GM19025 (cell line): ENCODE measurements around the gene ZMYM5.
"Not testable (repeated sequence)": the region's sequence is repeated elsewhere in the genome, so short reads cannot be mapped to it uniquely, and the experiment has no call there.

Experiments used
- ATAC-seq: cut with Tn5 transposase; IDR thresholded peaks from one replicate; pipeline ENCODE4 v1.9.1; 2021; ENCODE audit warnings: mild to moderate bottlenecking, low read depth, moderate library complexity; ENCODE audit not compliant: unreplicated experiment

The ZMYM5 gene

DNA sequence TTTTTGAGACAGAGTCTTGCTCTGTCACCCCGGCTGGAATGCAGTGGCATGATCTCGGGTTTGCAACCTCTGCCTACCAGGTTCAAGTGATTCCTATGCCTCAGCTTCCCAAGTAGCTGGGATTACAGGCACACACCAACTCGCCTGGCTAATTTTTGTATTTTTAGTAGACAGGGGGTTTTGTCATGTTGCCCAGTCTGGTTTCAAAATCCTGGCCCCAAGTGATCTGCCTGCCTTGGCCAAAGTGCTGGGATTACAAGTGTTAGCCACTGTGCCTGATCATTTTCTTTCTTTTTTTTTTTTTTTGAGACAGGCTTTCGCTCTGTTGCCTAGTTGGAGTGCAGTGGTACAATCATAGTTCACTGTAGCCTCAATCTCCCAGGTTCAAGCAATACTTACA, 28.7 kb downstream of the ZMYM5 start:
- ATAC-seq = no peak

DNA sequence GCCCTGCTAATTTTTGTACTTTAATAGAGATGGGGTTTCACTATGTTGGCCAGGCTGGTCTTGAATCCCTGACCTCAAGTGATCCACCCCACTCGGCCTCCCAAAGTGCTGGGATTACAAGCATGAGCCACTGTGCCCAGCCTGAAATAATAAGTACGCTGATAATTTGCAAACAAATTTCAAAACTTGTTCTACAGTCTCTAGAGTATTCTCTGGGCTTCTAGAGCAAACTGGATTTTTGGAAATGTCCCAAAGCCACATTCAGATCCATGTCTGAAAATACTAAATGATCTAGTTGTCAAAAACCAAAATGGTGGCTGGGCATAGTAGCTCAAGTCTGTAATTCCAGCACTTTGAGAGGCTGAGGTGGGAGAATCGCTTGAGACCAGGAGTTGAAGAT, 40.8 kb downstream of the ZMYM5 start:
- no peak for ATAC-seq

DNA sequence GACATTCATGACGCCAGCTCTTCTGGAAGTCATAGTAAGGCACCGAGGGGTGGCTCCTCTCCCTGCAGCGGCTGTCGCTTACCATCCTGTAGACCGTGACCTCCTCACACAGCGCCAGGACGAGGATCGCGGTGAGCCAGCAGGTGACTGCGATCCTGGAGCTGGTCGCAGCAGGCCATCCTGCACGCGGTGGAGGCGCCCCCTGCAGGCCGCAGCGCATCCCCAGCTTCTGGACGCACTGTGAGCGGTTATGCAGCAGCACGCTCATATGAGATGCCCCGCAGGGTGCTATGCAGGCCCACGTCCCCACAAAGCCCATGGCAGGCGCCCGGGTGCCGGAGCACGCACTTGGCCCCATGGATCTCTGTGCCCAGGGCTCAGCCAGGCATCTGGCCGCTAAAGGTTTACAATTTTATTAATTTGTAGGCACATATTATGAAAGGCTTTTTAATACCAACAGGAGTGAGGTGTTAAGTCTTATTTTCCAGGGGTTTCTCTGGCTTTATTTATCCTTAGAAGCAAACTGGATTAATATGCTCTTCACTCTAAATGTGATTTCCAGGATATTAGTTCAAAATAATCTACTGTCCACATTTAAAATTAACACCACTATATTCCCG, 45.1 kb downstream of the ZMYM5 start:
- no peak for ATAC-seq

DNA sequence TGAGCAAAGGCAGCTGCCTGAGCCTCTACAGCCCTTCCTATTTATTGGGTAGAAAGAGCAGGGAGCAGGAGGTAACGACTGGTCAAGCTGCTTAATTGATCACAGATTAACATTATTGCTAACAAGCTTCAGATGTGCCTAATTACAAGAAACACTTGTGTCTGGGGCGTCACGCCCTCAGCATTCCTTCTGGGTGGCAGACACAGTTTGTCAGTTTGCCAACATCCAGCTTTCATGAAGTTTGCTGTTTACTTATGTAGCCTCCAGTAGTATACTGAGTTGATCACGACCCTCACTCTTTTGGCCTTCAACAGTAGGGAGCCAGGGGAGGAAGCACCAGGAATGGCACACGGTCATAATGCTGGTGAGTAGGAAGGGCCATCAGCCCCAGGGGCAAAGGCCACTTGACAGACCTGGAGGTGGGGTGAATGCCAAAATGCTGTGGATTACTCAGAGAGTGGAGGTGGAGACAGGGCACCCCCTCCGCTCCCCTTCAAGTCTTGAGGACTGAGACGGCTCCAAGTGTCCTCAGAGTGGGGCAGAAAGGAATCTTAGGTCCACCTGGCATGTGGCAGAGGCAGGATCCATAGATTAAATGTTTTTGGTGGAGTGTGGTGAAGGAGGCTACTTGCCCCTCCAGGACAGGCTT, 45.8 kb downstream of the ZMYM5 start:
- ATAC-seq = no peak

DNA sequence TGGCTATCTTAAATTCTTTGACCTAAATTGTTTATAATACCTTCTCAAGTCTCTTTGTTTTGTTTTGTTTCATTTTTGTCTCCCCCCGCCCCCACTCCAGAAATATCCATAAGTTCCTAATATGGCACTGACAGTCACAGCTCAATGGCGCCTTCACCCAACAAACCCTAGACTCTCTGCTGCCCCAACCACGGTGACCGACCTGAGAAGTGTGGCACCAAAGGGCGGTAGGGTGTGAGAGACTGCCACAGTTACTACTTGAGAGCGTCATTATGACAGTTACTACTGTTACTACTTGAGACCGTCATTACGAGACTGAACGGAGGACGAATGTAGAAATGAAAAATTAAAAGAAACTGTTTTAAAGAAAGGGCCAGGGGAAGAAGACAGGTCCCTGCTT, 46.3 kb downstream of the ZMYM5 start:
- ATAC-seq = no peak

DNA sequence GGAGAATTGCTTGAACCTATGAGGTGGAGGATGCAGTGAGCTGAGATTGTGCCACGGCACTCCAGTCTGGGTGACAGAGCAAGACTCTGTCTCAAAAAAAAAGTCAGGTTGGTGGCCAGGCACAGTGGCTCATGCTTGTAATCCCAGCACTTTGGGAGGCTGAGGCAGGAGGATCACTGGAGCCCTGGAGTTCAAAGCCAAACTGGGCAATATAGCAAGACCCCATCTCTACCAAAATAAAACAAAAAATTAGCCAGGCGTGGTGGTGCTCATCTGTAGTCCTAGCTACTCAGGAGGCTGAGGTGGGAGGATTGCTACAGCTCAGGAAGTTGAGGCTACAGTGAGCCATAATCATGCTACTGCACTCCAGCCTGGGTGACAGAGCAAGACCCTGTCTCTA, 47.6 kb downstream of the ZMYM5 start:
- ATAC-seq = not testable (repeated sequence)

DNA sequence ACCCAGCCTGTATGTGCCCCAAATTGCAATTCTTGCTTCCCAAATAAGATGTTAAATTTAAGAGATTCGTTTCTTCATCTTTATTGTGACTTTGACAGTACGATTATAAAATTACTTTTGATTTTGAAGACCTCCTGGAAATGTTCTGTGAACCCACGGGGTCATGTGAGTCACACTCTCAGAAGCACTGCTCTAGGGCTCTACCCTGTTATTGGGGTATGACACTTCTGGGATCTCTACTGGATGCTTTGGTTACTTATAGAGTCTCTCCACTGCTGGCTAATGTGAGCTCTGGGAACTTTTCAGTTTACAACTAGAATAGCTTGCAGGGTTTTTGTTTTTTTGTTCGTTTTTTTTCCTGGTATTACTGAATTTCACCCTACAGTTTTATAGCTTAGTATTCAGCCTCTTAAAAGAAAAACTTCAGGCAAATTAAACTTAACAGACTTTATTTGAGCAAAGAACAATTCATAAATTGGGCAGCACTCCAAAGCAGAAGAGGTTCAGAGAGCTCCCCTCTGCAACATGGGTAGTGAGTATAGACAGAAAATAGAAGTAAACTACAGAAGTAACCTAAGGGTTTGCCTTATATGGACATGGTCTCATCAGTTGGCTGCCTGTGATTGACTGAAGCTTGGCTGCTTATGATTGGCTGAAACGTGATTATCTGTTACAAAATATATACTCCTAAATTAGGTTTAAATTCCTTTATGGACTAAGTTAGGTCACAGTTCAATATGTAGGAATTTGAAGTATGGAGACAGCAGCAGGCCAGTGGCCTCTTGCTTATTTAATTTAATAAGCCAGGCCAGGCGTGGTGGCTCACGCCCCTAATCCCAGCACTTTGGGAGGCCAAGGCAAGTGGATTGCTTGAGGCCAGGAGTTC, 52.2 kb downstream of the ZMYM5 start:
- ATAC-seq = no peak

DNA sequence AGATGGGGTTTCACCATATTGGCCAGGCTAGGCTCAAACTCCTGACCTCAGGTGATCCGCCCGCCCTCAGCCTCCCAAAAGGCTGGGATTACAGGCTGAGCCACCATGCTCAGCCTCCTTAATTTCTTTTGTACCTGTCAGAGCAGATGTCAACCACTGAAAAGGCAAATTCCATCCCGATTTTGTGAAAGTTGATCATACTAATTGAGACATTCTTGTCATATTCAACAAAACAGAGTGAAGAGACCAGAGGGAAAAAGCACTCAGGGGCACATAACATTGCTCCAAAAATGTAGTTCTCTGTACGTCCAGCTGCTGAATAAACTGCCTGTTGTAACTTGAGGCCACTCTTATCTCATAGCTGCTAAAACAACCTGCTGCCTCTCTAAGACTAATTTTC, 53.3 kb downstream of the ZMYM5 start:
- ATAC-seq = no peak

DNA sequence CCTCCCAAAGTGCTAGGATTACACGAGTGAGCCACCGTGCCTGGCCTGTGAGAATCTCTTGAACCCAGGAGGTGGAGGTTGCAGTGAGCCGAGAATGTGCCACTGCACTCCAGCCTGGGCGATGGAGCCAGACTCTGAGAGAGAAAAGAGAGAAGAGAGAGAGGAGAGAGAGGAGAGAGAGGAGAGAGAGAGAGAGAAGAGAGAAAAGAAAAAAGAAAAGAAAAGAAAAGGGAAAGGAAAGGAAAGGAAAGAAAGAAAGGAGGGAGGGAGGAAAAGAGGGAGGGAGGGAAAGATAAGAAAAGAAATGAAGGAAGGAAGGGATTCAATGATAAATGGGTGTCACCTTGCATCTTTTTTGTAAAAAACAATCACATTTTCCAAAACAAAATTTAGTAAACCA, 57.7 kb downstream of the ZMYM5 start:
- no peak for ATAC-seq

DNA sequence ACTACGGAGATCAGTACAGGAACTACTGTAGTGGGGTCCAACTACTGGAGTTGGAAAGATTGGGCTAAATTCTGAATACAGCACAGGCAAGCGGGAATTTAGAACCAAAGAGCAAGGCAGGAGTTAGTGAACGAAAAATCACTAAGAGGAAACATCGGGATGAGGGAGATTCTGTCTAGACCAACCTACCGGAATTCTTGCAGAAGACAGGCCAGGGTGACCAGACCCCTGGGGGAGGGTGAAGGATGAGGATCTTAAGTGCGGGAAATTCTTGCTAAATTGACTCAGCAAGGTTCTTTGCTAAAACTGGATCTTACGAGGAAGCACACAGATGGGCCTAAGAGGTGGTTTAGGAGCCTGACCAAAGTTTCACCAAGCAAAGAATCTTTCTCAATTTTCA, 67.5 kb downstream of the ZMYM5 start:
- ATAC-seq = no peak

DNA sequence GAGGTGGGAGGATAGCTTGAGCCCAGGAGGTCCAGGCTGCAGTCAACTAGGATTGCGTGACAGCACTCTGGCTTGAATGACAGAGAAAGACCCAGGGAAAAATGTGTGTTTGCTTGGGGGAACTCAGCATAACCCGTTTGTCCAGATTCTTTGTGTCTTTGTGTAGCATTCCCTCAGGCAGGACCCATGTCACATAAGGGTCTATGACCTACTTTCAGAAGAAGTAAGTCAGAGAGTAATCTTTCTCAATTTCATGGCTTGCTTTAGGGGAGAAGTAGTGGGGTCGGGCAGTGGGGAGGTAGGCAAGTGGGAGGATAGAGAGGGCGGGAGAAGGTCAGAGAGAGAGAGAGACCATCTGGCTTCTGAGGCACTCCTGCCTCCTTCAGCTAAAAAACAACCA, 68.8 kb downstream of the ZMYM5 start:
- no peak for ATAC-seq

DNA sequence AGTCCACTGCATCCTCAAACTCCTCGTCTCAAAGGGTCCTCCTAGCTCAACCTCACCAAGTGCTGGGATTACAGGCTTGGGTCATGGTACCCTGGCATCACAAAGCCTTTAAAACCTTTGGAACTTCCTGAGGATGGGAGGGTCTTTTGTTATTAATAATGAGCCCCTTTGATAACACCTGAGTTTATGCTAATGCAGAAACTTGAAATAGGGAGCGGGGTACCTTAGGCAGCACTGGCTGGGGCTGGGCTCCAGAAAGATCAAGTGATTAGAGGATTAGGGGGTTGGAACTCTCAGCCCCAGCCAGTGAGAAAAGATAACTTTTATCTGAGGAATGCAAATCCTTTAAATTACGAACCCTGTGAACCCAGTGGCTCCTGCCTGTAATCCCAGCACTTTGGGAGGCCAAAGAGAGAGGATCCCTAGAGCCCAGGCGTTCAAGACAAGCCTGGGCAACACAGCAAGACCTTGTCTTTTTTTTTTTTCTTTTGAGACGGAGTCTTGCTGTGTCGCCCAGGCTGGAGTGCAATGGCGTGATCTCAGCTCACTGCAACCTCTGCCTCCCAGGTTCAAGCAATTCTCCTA, 71.4 kb downstream of the ZMYM5 start:
- ATAC-seq = no peak

DNA sequence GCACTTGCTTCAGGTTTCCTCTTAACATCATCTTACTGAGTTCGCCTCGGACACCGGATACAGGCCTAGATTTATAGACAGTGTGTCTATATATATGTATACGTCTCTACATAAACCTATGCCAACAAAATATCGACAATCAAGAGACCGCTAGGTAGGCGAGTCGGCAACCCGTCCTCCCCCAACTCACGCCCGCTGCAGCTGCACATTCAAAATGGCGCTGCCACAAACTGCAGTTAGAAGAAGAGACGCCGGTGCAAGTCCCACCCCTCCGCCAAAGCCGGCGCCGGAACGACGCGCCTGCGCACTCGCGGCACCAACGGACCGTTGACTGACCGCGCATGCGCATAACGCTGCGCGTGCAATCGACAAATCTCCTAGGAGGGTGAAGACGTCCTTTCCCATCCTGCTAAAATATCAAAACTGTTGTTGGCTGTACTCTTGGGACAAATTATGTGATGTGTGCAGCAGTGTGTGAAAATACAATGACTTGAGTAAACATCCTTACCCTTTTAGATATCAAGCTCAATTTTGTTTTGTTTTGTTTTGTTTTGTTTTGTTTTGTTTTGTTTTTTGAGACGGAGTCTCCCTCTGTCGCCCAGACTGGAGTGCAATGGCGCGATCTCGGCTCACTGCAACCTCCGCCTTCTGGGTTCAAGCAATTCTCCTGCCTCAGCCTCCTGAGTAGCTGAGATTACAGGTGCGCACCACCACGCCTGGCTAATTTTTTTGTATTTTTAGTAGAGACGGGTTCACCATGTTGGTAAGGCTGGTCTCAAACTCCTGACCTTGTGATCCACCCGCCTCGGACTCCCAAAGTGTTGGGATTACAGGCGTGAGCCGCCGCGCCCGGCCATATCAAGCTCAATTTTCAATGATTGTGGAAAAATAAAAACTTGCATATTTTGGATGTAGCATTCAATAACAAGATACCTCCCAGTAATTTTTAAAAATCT, 80.4 kb downstream of the ZMYM5 start, which contains the start of gene PSPC1:
TSS of gene PSPC1 (minus strand) at position 219 of the 956 bp plus-strand sequence. CDS start at position 31, 188 bp downstream.
- peak; percentile 80 for ATAC-seq

DNA sequence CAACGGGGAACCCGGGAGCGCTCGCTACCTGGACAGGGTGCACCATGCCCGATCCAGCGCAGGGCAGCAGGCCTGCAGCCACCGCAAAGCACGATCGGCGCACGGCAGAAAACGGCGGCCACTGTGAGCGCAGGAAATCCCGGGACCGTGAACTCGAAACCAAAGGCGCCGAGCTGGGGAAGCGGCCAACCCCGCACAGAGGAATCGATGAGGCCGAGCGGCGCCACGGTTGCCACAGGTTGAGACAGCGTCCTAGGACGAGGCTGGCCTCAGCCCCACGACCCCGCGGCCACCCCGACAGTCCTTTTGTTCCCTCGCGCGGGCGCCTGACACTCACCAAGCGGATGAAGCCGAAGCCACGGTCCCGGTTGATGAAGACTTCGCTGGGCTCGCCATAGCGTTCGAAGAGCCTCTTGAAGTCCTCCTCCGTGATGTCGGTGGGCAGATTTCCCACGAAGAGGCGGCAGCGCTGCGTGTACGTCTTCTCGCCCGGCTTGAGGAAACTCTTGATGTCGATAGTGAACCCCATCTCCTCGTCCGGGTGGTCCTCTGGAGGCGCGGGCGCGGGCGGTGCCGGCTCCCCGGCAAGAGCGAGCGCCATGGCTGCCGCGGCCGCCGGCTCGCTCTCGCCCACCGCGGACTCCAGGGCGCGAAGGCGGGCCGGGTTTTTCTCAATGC, 81.3 kb downstream of the ZMYM5 start:
- peak; percentile 46 for ATAC-seq

DNA sequence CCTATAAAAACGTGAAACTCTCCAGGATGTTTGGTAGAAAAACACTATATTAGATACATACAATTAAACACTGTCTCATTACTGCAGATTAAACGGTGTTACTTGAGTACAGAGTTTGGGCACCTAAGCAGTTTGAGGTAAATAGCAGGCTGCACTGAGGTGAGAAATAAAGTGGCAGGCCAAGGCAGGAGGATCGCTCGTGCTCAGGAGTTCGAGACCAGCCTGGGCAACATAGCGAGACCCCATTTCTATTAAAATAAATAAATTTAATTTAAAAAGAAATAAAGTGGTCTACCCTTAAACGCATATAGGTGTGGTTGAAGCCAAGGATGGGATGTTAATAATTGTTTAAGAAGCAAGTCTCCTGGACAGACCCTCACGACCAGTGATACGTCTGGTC, 81.9 kb downstream of the ZMYM5 start:
- ATAC-seq = no peak

DNA sequence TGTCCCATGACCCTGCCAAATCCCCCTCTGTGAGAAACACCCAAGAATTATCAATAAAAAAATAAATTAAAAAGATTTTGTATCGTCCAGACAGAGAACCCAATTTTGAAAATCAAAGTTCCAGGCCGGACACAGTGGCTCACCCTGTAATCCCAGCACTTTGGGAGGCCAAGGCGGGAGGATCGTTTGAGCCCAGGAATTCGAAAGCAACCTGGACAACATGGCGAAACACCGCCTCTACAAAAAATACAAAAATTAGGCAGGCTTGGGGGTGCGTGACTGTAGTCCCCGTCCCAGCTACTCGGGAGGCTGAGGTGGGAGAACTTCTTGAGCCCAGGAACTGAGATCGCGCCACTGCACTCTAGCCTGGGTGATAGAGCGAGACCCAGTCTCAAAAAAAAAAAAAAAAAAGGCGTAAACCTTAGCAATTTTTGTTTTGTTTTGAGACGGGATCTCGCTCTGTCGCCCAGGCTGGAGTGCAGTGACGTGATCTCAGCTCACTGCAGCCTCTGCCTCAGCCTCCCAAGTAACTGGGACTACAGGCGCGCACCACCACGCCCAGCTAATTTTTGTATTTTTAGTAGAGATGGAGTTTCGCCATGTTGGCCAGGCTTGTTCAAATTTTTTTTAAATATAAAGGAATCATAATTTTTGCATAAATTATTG, 82.6 kb downstream of the ZMYM5 start:
- ATAC-seq = not testable (repeated sequence)
